HEK293 (cell line): ENCODE data around the gene AGBL2.

Source experiments
- CTCF ChIA-PET: fragments of 350-600 bp; formaldehyde crosslinking; extraction: SDS; loops from one replicate; lab custom pipeline; 2021; ENCODE audit warnings: antibody characterized with exemption; lab: Yijun Ruan, JAX
- POLR2A ChIA-PET: fragments of 300-600 bp; formaldehyde crosslinking; extraction: SDS; loops from one replicate; lab custom pipeline; 2020; ENCODE audit warnings: antibody characterized with exemption, inconsistent platforms; lab: Yijun Ruan, JAX
- H3K27ac ChIP-seq: fragments of 200-500 bp; sonication (Bioruptor generic); 2 replicates; pipeline ENCODE4 v1.5.1; 2014; ENCODE audit warnings: low read depth, low read length, control low read depth, inconsistent platforms; ENCODE audit errors: extremely low read depth
- H3K36me3 ChIP-seq, 2 experiments: fragments of 200-500 bp in 1 of 2; sonication (Bioruptor generic) in 1 of 2; 1 replicate in 1 of 2; 2 replicates in 1 of 2; pipeline ENCODE4 v1.5.1; 2014 to 2017; ENCODE audit warnings: inconsistent platforms in 2 of 2, low read length in 2 of 2; ENCODE audit not compliant: control insufficient read depth in 2 of 2, insufficient read depth in 1 of 2
- H3K4me1 ChIP-seq: fragments of 200-500 bp; sonication (Bioruptor generic); 2 replicates; pipeline ENCODE4 v1.5.1; 2014; ENCODE audit warnings: mild to moderate bottlenecking, low read length, inconsistent platforms; ENCODE audit not compliant: control insufficient read depth, insufficient read depth
- H3K4me3 ChIP-seq: 2 replicates; pipeline ENCODE4 v1.5.1; 2011; ENCODE audit warnings: low read depth, mild to moderate bottlenecking, control low read depth, low read length, moderate library complexity
- H3K9me3 ChIP-seq: fragments of 200-500 bp; sonication (Bioruptor generic); 2 replicates; pipeline ENCODE4 v1.5.1; 2014; ENCODE audit warnings: low read depth, low read length, inconsistent platforms; ENCODE audit not compliant: control insufficient read depth, insufficient read depth
- CTCF ChIP-seq: fragments of 450-650 bp; formaldehyde crosslinking; IDR thresholded peaks from 2 replicates; pipeline ENCODE4 v1.5.1; 2016; ENCODE audit warnings: missing biosample characterization, missing genetic modification characterization
- GLI4 ChIP-seq: fragments of 450-650 bp; formaldehyde crosslinking; IDR thresholded peaks from 2 replicates; pipeline ENCODE4 v1.5.1; 2016; ENCODE audit warnings: missing biosample characterization, missing genetic modification characterization
- PRDM2 ChIP-seq: fragments of 450-650 bp; formaldehyde crosslinking; IDR thresholded peaks from 2 replicates; pipeline ENCODE4 v1.5.1; 2016; ENCODE audit warnings: missing biosample characterization, missing genetic modification characterization, borderline replicate concordance
- SCRT2 ChIP-seq: fragments of 450-650 bp; formaldehyde crosslinking; IDR thresholded peaks from 2 replicates; pipeline ENCODE4 v1.5.1; 2016; ENCODE audit warnings: missing biosample characterization, missing genetic modification characterization
- ZBTB11 ChIP-seq: fragments of 450-650 bp; formaldehyde crosslinking; conservative IDR thresholded peaks from 2 replicates; pipeline ENCODE4 v1.5.1; 2016; ENCODE audit warnings: low read depth, missing biosample characterization, missing genetic modification characterization
- ZIC2 ChIP-seq: fragments of 450-650 bp; formaldehyde crosslinking; IDR thresholded peaks from 2 replicates; pipeline ENCODE4 v1.5.1; 2016; ENCODE audit warnings: missing biosample characterization, missing genetic modification characterization
- ZNF274 ChIP-seq, 2 experiments: fragments of 200-500 bp in 1 of 2; fragments of 450-650 bp in 1 of 2; sonication (Bioruptor generic) in 1 of 2; formaldehyde crosslinking in 1 of 2; IDR thresholded peaks; 2 replicates each; pipeline versions ENCODE4 v1.5.1 to v1.6.1; 2014 to 2016; ENCODE audit warnings: borderline replicate concordance in 1 of 2, inconsistent platforms in 1 of 2, low read length in 1 of 2, missing biosample characterization in 1 of 2, missing genetic modification characterization in 1 of 2
- ZNF335 ChIP-seq: fragments of 450-650 bp; formaldehyde crosslinking; conservative IDR thresholded peaks from 2 replicates; pipeline ENCODE4 v1.5.1; 2016; ENCODE audit warnings: missing biosample characterization, missing genetic modification characterization
- ZNF341 ChIP-seq: fragments of 450-650 bp; formaldehyde crosslinking; IDR thresholded peaks from 2 replicates; pipeline ENCODE4; 2016; ENCODE audit warnings: low read depth, missing biosample characterization, missing genetic modification characterization
- ZNF501 ChIP-seq: fragments of 450-650 bp; formaldehyde crosslinking; IDR thresholded peaks from 2 replicates; pipeline ENCODE4 v1.5.1; 2016; ENCODE audit warnings: missing biosample characterization, missing genetic modification characterization
- ZNF571 ChIP-seq: fragments of 450-650 bp; formaldehyde crosslinking; IDR thresholded peaks from 2 replicates; pipeline ENCODE4 v1.5.0; 2017; ENCODE audit warnings: missing biosample characterization, missing genetic modification characterization
- ZNF707 ChIP-seq: fragments of 450-650 bp; formaldehyde crosslinking; IDR thresholded peaks from 2 replicates; pipeline ENCODE4 v1.5.1; 2016; ENCODE audit warnings: missing biosample characterization, missing genetic modification characterization
- ZNF791 ChIP-seq: fragments of 450-650 bp; formaldehyde crosslinking; IDR thresholded peaks from 2 replicates; pipeline ENCODE4 v1.5.1; 2016; ENCODE audit warnings: missing biosample characterization, missing genetic modification characterization
- ZSCAN5A ChIP-seq: fragments of 450-650 bp; formaldehyde crosslinking; IDR thresholded peaks from 2 replicates; pipeline ENCODE4 v1.5.1; 2016; ENCODE audit warnings: missing biosample characterization, missing genetic modification characterization

The AGBL2 gene

GRCh38 chr11:47611348-47611794, 103.8 kb downstream of the AGBL2 start (continued):
- TF ChIP-seq CTCF (tag by site-specific recombination) (no peak), ZNF571 (tag by site-specific recombination) (no peak), SCRT2 (tag by site-specific recombination) (no peak), ZNF335 (tag by site-specific recombination) (no peak), ZNF274 (IDR thresholded peaks at IDR 0.05; ENCODE audit: low read length) (no peak), ZNF274 (tag by site-specific recombination; IDR thresholded peaks at IDR 0.05; ENCODE audit: borderline replicate concordance) (no peak), ZNF791 (tag by site-specific recombination) (no peak), GLI4 (tag by site-specific recombination) (no peak), ZBTB11 (no peak), ZSCAN5A (tag by site-specific recombination) (no peak), PRDM2 (no peak), ZNF501 (tag by site-specific recombination) (no peak)

- no peaks in the 10 kb centered on the region for H3K4me1 ChIP-seq
- H3K27ac ChIP-seq, result no peak overlapping the region
- no peaks in the 10 kb centered on the region for H3K9me3 ChIP-seq
- H3K4me3 ChIP-seq, result no peak overlapping the region
- ChIA-PET CTCF (interaction anchor here (0.6 kb wide), 1 partner anchor 151 kb away, joined by 3 read pairs; no protein-coding TSS in a partner anchor), POLR2A (interaction anchor here (1.0 kb wide), 1 partner anchor 11 kb away, joined by 3 read pairs; no protein-coding TSS in a partner anchor)
- peaks cover 0 to 15% of the 10 kb centered on the region in 2 experiments; a peak in 2 of 3 replicates for H3K36me3 ChIP-seq
- TF ChIP-seq ZNF341, result no peak
- TF ChIP-seq ZNF707 (tag by site-specific recombination), result no peak
- TF ChIP-seq ZIC2, result no peak
Measured at GRCh38 chr11:47609675-47610074, 105.5 kb downstream of the AGBL2 start.
